ENCODE results near the gene SCART1.

Gene SCART1

GRCh38 chr10:133441780-133442179 lies 12.0 kb upstream of the SCART1 start:
- no peak for TF ChIP-seq EZH2phosphoT487 (IDR thresholded peaks at IDR 0.05; ENCODE audit: borderline replicate concordance, low read length)
- TF ChIP-seq, protein P1, sequence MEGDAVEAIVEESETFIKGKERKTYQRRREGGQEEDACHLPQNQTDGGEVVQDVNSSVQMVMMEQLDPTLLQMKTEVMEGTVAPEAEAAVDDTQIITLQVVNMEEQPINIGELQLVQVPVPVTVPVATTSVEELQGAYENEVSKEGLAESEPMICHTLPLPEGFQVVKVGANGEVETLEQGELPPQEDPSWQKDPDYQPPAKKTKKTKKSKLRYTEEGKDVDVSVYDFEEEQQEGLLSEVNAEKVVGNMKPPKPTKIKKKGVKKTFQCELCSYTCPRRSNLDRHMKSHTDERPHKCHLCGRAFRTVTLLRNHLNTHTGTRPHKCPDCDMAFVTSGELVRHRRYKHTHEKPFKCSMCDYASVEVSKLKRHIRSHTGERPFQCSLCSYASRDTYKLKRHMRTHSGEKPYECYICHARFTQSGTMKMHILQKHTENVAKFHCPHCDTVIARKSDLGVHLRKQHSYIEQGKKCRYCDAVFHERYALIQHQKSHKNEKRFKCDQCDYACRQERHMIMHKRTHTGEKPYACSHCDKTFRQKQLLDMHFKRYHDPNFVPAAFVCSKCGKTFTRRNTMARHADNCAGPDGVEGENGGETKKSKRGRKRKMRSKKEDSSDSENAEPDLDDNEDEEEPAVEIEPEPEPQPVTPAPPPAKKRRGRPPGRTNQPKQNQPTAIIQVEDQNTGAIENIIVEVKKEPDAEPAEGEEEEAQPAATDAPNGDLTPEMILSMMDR (IDR thresholded peaks at IDR 0.05; ENCODE audit: low read depth, low read length, poor library complexity, severe bottlenecking): no peak
- no peaks in the 10 kb centered on the region for H3K36me3 ChIP-seq (ENCODE audit: control insufficient read depth, low read length)
- no peak overlapping the region for H3K4me2 ChIP-seq (ENCODE audit: low read length)
- no peaks in the 10 kb centered on the region for H3K27me3 ChIP-seq (ENCODE audit: control insufficient read depth, low read length)
- no peaks in the 10 kb centered on the region for H3K79me2 ChIP-seq (ENCODE audit: control insufficient read depth, low read length)
- H3F3A ChIP-seq (ENCODE audit: control insufficient read depth, insufficient read depth): no peaks in the 10 kb centered on the region
- H3K9me2 ChIP-seq (replicated peaks; ENCODE audit: control insufficient read depth, low read length): no peaks in the 10 kb centered on the region
- no peak overlapping the region for H3K4me3 ChIP-seq (ENCODE audit: low read length)
- H3K9me3 ChIP-seq (ENCODE audit: control insufficient read depth, insufficient read depth, low read length): peaks cover 20% of the 10 kb centered on the region; the same call in 1 of the 2 replicates
- H4K20me1 ChIP-seq (ENCODE audit: control insufficient read depth, insufficient read depth, low read depth, low read length): no peaks in the 10 kb centered on the region
- no peaks in the 10 kb centered on the region for H3K4me1 ChIP-seq (ENCODE audit: control insufficient read depth, low read length)
- no peak overlapping the region for H3K27ac ChIP-seq (ENCODE audit: low read depth, low read length)

DNA sequence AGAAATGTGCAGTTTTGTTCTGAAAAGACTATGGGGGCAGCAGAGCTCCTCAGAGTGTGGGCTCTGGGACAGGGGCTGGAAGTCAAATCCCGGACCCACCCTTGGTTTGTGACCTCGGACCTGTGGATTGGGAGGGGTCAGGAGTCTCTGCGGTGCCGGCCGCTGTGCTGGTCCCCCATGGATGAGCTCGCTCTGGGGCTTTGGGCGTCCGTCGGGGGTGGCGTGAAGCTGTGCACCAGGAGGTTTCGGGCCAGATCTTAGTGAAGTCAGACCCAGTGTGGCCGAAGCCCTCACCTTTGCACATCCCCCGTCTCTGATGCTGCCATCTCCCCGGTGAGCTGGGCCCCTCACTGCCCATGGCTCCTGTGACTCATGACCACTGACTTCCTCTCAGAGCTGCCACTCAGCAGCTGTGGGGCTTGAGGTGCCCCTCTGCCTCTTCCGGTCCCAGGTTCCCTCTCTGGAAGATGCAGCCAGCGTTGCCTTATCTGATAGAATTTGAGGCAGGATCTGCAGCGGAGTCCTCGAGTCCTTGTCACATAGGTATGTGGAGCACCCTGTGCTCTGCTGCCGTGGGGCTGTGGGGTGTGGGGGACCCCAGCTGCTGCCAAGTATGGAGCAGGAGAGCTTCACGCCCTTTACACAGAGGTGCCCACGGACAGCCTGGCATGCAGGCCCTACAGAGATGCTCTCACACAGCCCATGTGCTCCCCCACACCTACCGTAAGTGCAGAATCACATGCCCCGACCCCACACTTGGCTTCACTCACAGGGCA lies 11.4 kb upstream of the SCART1 start:
- H3K27ac ChIP-seq (ENCODE audit: low read depth, low read length): no peak overlapping the region
- peaks cover 26% of the 10 kb centered on the region for H3K9me3 ChIP-seq (ENCODE audit: control insufficient read depth, insufficient read depth, low read length)
- H3K4me3 ChIP-seq (ENCODE audit: low read length): no peak overlapping the region

DNA sequence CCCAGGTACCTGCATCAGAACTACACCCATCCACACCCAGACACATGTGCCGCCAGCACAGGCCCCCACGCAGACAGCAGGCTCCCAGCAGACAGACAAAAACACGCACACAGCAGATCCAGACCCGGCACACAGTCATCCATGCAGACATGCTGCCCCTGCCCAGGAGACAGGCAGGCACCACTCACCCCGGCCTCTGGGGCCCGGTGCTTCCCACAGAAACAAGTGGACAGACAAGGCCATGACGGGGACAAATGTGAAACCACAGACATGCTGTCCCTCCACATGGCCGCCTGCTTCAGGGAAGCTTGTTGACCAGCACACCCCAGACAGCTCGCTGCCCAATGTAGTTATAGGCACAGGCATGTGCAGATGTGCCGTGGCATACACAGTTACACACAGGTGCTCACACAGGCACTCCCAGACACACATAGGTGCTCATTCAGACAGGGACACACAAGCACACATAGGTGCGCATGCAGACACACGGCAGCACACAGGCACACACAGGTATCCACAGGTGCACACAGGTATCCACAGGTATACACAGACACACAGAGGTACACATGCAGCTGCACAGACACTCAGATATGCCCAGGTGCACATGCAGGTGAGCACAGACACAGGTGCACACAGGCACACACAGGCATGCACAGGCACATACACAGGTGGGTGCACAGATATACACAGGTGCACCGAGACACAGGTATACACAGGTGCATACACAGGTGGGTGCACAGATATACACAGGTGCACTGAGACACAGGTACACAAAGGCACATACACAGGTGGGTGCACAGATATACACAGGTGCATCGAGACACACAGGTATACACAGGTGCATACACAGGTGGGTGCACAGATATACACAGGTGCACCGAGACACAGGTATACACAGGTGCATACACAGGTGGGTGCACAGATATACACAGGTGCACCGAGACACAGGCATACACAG lies 10.5 kb upstream of the SCART1 start:
- peaks cover 34% of the 10 kb centered on the region for H3K9me3 ChIP-seq (ENCODE audit: control insufficient read depth, insufficient read depth, low read length)
- no peaks in the 10 kb centered on the region for H3K36me3 ChIP-seq (ENCODE audit: control insufficient read depth, low read length)
- H4K20me1 ChIP-seq (ENCODE audit: control insufficient read depth, insufficient read depth, low read depth, low read length): no peaks in the 10 kb centered on the region
- H3K27me3 ChIP-seq (ENCODE audit: control insufficient read depth, low read length): no peaks in the 10 kb centered on the region
- H3K27ac ChIP-seq (ENCODE audit: low read depth, low read length): no peak overlapping the region
- H3K79me2 ChIP-seq (ENCODE audit: control insufficient read depth, low read length): no peaks in the 10 kb centered on the region
- no peaks in the 10 kb centered on the region for H3K9me2 ChIP-seq (replicated peaks; ENCODE audit: control insufficient read depth, low read length)
- H3K4me1 ChIP-seq (ENCODE audit: control insufficient read depth, low read length): no peaks in the 10 kb centered on the region
- no peak overlapping the region for H3K4me3 ChIP-seq (ENCODE audit: low read length)
- no peak for TF ChIP-seq EZH2phosphoT487 (IDR thresholded peaks at IDR 0.05; ENCODE audit: borderline replicate concordance, low read length)
- H3K4me2 ChIP-seq (ENCODE audit: low read length): no peak overlapping the region
- no peaks in the 10 kb centered on the region for H3F3A ChIP-seq (ENCODE audit: control insufficient read depth, insufficient read depth)

More for the DNA sequence above, 11.4 kb upstream of the SCART1 start:
- Histone ChIP-seq H3K9me2 (replicated peaks; ENCODE audit: control insufficient read depth, low read length) (no peaks in the 10 kb centered on the region), H3K36me3 (ENCODE audit: control insufficient read depth, low read length) (no peaks in the 10 kb centered on the region), H3K79me2 (ENCODE audit: control insufficient read depth, low read length) (no peaks in the 10 kb centered on the region), H4K20me1 (ENCODE audit: control insufficient read depth, insufficient read depth, low read depth, low read length) (no peaks in the 10 kb centered on the region), H3K4me2 (ENCODE audit: low read length) (no peak overlapping the region), H3F3A (ENCODE audit: control insufficient read depth, insufficient read depth) (no peaks in the 10 kb centered on the region), H3K27me3 (ENCODE audit: control insufficient read depth, low read length) (no peaks in the 10 kb centered on the region), H3K4me1 (ENCODE audit: control insufficient read depth, low read length) (no peaks in the 10 kb centered on the region)
- TF ChIP-seq, protein P1 (IDR thresholded peaks at IDR 0.05; ENCODE audit: low read depth, low read length, poor library complexity, severe bottlenecking): no peak
- no peak for TF ChIP-seq EZH2phosphoT487 (IDR thresholded peaks at IDR 0.05; ENCODE audit: borderline replicate concordance, low read length)
